ENCODE results near the gene XIRP2. TPM values are rescaled to one million over a fixed set of nuclear protein-coding genes. Genes with fewer than 3 reads are reported as not detected.

XIRP2 gene
- total RNA-seq, 4 donors from 2014 or later, result 0.13 TPM; not detected in 3

GRCh38 chr2:167049659-167050058 is 161.4 kb downstream of the XIRP2 start:
- Histone ChIP-seq H3K4me1 (no peaks in the 10 kb centered on the region), H3K27me3 (no peaks in the 10 kb centered on the region), H3K4me3 (replicated peaks in 1 of 3) (no peak overlapping the region), H3K9me3 (no peaks in the 10 kb centered on the region), H3K36me3 (no peaks in the 10 kb centered on the region), H3K27ac (no peak overlapping the region)
- DNase-seq, result no peak
- 78 to 80% methylated on average over 3 of the region's 3 CpGs for WGBS, 2 donors
- intact Hi-C loops (cut with DNase I), result no loop called here
- TF ChIP-seq CTCF (IDR thresholded peaks at IDR 0.05), result no peak
- TF ChIP-seq POLR2A (IDR thresholded peaks at IDR 0.05), result no peak

DNA sequence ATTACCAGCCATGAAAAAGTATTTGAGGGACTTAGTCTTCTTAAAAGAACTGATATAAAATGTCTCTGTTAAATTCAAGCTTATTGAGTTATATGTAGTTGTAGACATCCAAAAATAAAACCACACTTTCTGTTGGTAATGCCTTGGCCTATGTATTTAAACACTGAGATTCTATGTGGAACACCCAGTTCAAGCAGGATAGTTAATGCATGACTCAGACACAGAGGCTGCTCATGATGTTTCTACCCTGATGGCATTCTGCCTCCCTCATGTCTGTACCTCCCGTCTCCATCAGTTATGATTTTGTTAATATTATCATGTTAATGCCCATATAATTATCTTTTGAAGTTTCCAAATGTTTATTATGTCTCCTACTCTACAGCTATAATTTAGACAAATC is 164.5 kb downstream of the XIRP2 start:
- no peak for DNase-seq
- H3K4me3 ChIP-seq (replicated peaks in 1 of 3), result no peak overlapping the region
- TF ChIP-seq POLR2A (IDR thresholded peaks at IDR 0.05), result no peak
- no peak for TF ChIP-seq CTCF (IDR thresholded peaks at IDR 0.05)
- intact Hi-C loops (cut with DNase I), result no loop called here
- no peaks in the 10 kb centered on the region for H3K9me3 ChIP-seq
- no peak overlapping the region for H3K27ac ChIP-seq
- H3K4me1 ChIP-seq, result no peaks in the 10 kb centered on the region
- WGBS, 2 donors, result 91 to 100% methylated on average over 1 of the region's 1 CpG
- H3K36me3 ChIP-seq, result no peaks in the 10 kb centered on the region
- H3K27me3 ChIP-seq, result no peaks in the 10 kb centered on the region

GRCh38 chr2:167054881-167055280 is 166.6 kb downstream of the XIRP2 start:
- H3K36me3 ChIP-seq, result no peaks in the 10 kb centered on the region
- no peak overlapping the region for H3K27ac ChIP-seq
- no peak for DNase-seq
- no peaks in the 10 kb centered on the region for H3K27me3 ChIP-seq
- no peak overlapping the region for H3K4me3 ChIP-seq (replicated peaks in 1 of 3)
- no peaks in the 10 kb centered on the region for H3K9me3 ChIP-seq
- 39 to 51% methylated on average over 3 of the region's 3 CpGs for WGBS, 2 donors
- TF ChIP-seq CTCF (IDR thresholded peaks at IDR 0.05) (no peak), POLR2A (IDR thresholded peaks at IDR 0.05) (no peak)
- intact Hi-C loops (cut with DNase I), result no loop called here
- H3K4me1 ChIP-seq, result no peaks in the 10 kb centered on the region

GRCh38 chr2:167057446-167057845 is 169.2 kb downstream of the XIRP2 start:
- WGBS, 2 donors, result 84 to 90% methylated on average over 4 of the region's 4 CpGs

DNA sequence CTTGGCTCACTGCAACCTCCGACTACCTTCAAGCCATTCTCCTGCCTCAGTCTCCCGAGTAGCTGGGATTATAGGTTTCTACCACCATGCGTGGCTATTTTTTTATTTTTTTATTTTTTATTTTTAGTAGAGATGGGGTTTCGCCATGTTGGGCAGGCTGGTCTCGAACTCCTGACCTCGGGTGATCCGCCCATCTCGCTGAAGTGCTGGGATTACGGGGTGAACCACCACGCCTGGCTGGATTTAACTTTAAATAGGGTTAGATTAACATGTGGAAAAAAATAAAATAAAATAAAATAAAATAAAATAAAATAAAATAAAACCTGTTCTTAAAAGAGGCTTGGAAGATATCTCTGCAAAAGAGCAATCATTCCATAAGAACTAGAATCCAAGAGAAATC is 170.9 kb downstream of the XIRP2 start:
- 95 to 96% methylated on average over 10 of the region's 10 CpGs for WGBS, 2 donors
- intact Hi-C loops (cut with DNase I), result no loop called here
- H3K36me3 ChIP-seq, result no peaks in the 10 kb centered on the region
- H3K27ac ChIP-seq, result no peak overlapping the region
- H3K9me3 ChIP-seq, result no peaks in the 10 kb centered on the region
- no peak for DNase-seq
- no peak overlapping the region for H3K4me3 ChIP-seq (replicated peaks in 1 of 3)
- no peaks in the 10 kb centered on the region for H3K4me1 ChIP-seq
- no peak for TF ChIP-seq POLR2A (IDR thresholded peaks at IDR 0.05)
- no peak for TF ChIP-seq CTCF (IDR thresholded peaks at IDR 0.05)
- H3K27me3 ChIP-seq, result no peaks in the 10 kb centered on the region

More at GRCh38 chr2:167057446-167057845, 169.2 kb downstream of the XIRP2 start:
- Histone ChIP-seq H3K36me3 (no peaks in the 10 kb centered on the region), H3K4me1 (no peaks in the 10 kb centered on the region), H3K27me3 (no peaks in the 10 kb centered on the region), H3K4me3 (replicated peaks in 1 of 3) (no peak overlapping the region), H3K9me3 (no peaks in the 10 kb centered on the region), H3K27ac (no peak overlapping the region)
- TF ChIP-seq CTCF (IDR thresholded peaks at IDR 0.05) (no peak), POLR2A (IDR thresholded peaks at IDR 0.05) (no peak)
- no peak for DNase-seq
- intact Hi-C loops (cut with DNase I), result no loop called here
